Liver (tissue), 3 donors: ENCODE measurements around the gene GRIN1.

Experiments used
- CTCF ChIP-seq: fragments of 150-350 bp; IDR thresholded peaks from 2 replicates; pipeline ENCODE4 v1.5.1; 2017; ENCODE audit warnings: improper control_type of control experiment, low read depth, low read length; ENCODE audit not compliant: missing input control
- EGR1 ChIP-seq, 2 donors: IDR thresholded peaks; 2 replicates each; pipeline ENCODE4 v1.6.1; 2016 to 2018; ENCODE audit warnings: antibody characterized with exemption in 2 of 2, low read depth in 2 of 2
- GABPA ChIP-seq, 2 donors: IDR thresholded peaks in 1 of 2; conservative IDR thresholded peaks in 1 of 2; 2 replicates each; pipeline ENCODE4 v1.6.1; 2016; ENCODE audit warnings: antibody characterized with exemption in 2 of 2, mild to moderate bottlenecking in 1 of 2, moderate library complexity in 1 of 2
- MAX ChIP-seq: IDR thresholded peaks from 2 replicates; pipeline ENCODE4 v1.6.1; 2016; ENCODE audit warnings: antibody characterized with exemption
- REST ChIP-seq: IDR thresholded peaks from 2 replicates; pipeline ENCODE4 v1.6.1; 2016; ENCODE audit warnings: antibody characterized with exemption, mild to moderate bottlenecking
- SP1 ChIP-seq: IDR thresholded peaks from 2 replicates; pipeline ENCODE4 v1.6.1; 2018; ENCODE audit warnings: antibody characterized with exemption, mild to moderate bottlenecking
- TAF1 ChIP-seq: conservative IDR thresholded peaks from 2 replicates; pipeline ENCODE4 v1.6.1; 2016; ENCODE audit warnings: antibody characterized with exemption, mild to moderate bottlenecking
- YY1 ChIP-seq: IDR thresholded peaks from 2 replicates; pipeline ENCODE4 v1.6.1; 2016; ENCODE audit warnings: antibody characterized with exemption, mild to moderate bottlenecking
- donor health status: healthy.
- donor health status: healthy.

GRCh38 chr9:137146527-137146918 lies 7.6 kb downstream of the GRIN1 start:
- TF ChIP-seq MAX (no peak), CTCF (no peak), GABPA (IDR thresholded peaks at IDR 0.05 in 1 of 2, conservative IDR thresholded peaks at IDR 0.05 in 1 of 2) (no peak), TAF1 (no peak), EGR1 (IDR thresholded peaks at IDR 0.05; ENCODE audit: low read depth in 2 of 2) (no peak), YY1 (no peak), SP1 (no peak), REST (no peak)
